Gastroesophageal sphincter (tissue), 4 donors: Measurements from ENCODE around the gene EXOC4. TPM values are rescaled to one million over a fixed set of nuclear protein-coding genes. Genes with fewer than 3 reads are reported as not detected.

Source experiments
- ATAC-seq: fragments of 150-250 bp; one replicate; pipeline ENCODE4 v1.9.1; 2016; ENCODE audit warnings: mild to moderate bottlenecking, moderate library complexity
- H3K27ac ChIP-seq, 4 donors: fragments of 200-600 bp; sonication (generic) in 3 of 4; 1 replicate in 3 of 4; 2 replicates in 1 of 4; pipeline ENCODE4 v1.5.1; 2016 to 2019
- H3K27me3 ChIP-seq: fragments of 200-600 bp; sonication (generic); one replicate; pipeline ENCODE4 v1.5.1; 2019
- H3K36me3 ChIP-seq, 2 donors: fragments of 200-600 bp; sonication (generic); one replicate each; pipeline ENCODE4 v1.5.1; 2019; ENCODE audit warnings: control low read depth in 1 of 2
- H3K4me1 ChIP-seq, 3 donors: fragments of 200-600 bp; sonication (generic); 1 replicate in 2 of 3; 2 replicates in 1 of 3; pipeline ENCODE4 v1.5.1; 2016 to 2019; ENCODE audit warnings: control low read depth in 2 of 3
- H3K4me3 ChIP-seq, 2 donors: fragments of 200-600 bp; sonication (generic); one replicate each; pipeline ENCODE4 v1.5.1; 2019; ENCODE audit warnings: mild to moderate bottlenecking in 1 of 2, moderate library complexity in 1 of 2
- H3K9me3 ChIP-seq, 3 donors: fragments of 200-600 bp; sonication (generic); one replicate each; pipeline ENCODE4 v1.5.1; 2017 to 2019; ENCODE audit warnings: control low read depth in 2 of 3
- CTCF ChIP-seq, 4 experiments: fragments of 200-600 bp in 2 of 4; fragments of 450-650 bp in 2 of 4; sonication (generic) in 1 of 4; IDR thresholded peaks; one replicate each; pipeline ENCODE4 v1.5.1; 2017 to 2019; ENCODE audit warnings: antibody characterized with exemption in 4 of 4, mild to moderate bottlenecking in 2 of 4, moderate library complexity in 2 of 4
- EP300 ChIP-seq: sonication (generic); formaldehyde crosslinking; IDR thresholded peaks from one replicate; pipeline ENCODE4 v1.6.1; 2017; ENCODE audit warnings: antibody characterized with exemption, mild to moderate bottlenecking
- POLR2A ChIP-seq, 2 donors: fragments of 450-650 bp; IDR thresholded peaks; one replicate each; pipeline ENCODE4 v1.6.1; 2017; ENCODE audit warnings: antibody characterized with exemption in 2 of 2, mild to moderate bottlenecking in 2 of 2, moderate library complexity in 1 of 2
- POLR2AphosphoS5 ChIP-seq: sonication (generic); formaldehyde crosslinking; IDR thresholded peaks from one replicate; pipeline ENCODE4 v1.6.1; 2017; ENCODE audit warnings: antibody characterized with exemption
- WGBS, 2 donors: methylation state at CpG; one replicate each; pipeline ENCODE4 v1.1.5; 2018; ENCODE audit warnings: low coverage in 1 of 2; 5-methylcytosine and 5-hydroxymethylcytosine counted together
- total RNA-seq, 4 donors: library from RNA; depleted of rRNA; stranded (reverse); fragments of >200 nt; gene quantifications; one replicate each; pipeline ENCODE4 v1.1.0, GENCODE V29; 2016

EXOC4 gene
- total RNA-seq, 4 donors from 2014 or later, result 46.3 to 85.8 (median 51.9) TPM

GRCh38 chr7:133963629-133964028 is 710.8 kb downstream of the EXOC4 start:
- H3K4me1 ChIP-seq, result no peaks in the 10 kb centered on the region
- 40 to 58% methylated on average over 2 of the region's 2 CpGs for WGBS, 2 donors
- H3K27ac ChIP-seq, result no peak overlapping the region
- no peaks in the 10 kb centered on the region for H3K27me3 ChIP-seq
- H3K9me3 ChIP-seq, result peaks cover 0 to 31% (median 0%) of the 10 kb centered on the region in 3 donors
- TF ChIP-seq EP300, result no peak
- TF ChIP-seq CTCF (IDR thresholded peaks at IDR 0.05), result no peak
- TF ChIP-seq POLR2A (IDR thresholded peaks at IDR 0.05), result no peak
- TF ChIP-seq POLR2AphosphoS5, result no peak
- H3K4me3 ChIP-seq, result no peak overlapping the region
- no peak for ATAC-seq
- H3K36me3 ChIP-seq, result no peaks in the 10 kb centered on the region

- no peaks in the 10 kb centered on the region for H3K36me3 ChIP-seq
- H3K4me1 ChIP-seq, result no peaks in the 10 kb centered on the region
- no peak overlapping the region for H3K27ac ChIP-seq
- no peaks in the 10 kb centered on the region for H3K27me3 ChIP-seq
- 70 to 82% methylated on average over 2 of the region's 2 CpGs for WGBS, 2 donors
- no peak overlapping the region for H3K4me3 ChIP-seq
- TF ChIP-seq POLR2AphosphoS5 (no peak), CTCF (IDR thresholded peaks at IDR 0.05) (no peak), EP300 (no peak), POLR2A (IDR thresholded peaks at IDR 0.05) (no peak)
- ATAC-seq, result no peak
- peaks cover 0 to 9% (median 0%) of the 10 kb centered on the region in 3 donors for H3K9me3 ChIP-seq
These were observed 718.7 kb downstream of the EXOC4 start for GRCh38 chr7:133971625-133972024.

GRCh38 chr7:133973710-133974109 is 720.8 kb downstream of the EXOC4 start:
- Histone ChIP-seq H3K4me1 (peaks cover 0 to 4% (median 0%) of the 10 kb centered on the region in 3 donors), H3K4me3 (no peak overlapping the region), H3K36me3 (no peaks in the 10 kb centered on the region), H3K9me3 (no peaks in the 10 kb centered on the region), H3K27ac (no peak overlapping the region), H3K27me3 (no peaks in the 10 kb centered on the region)
- ATAC-seq, result no peak
- no peak for TF ChIP-seq CTCF (IDR thresholded peaks at IDR 0.05)
- TF ChIP-seq EP300, result no peak
- TF ChIP-seq POLR2A (IDR thresholded peaks at IDR 0.05), result no peak
- TF ChIP-seq POLR2AphosphoS5, result no peak
- WGBS, 2 donors, result 89 to 95% methylated on average over 2 of the region's 2 CpGs

GRCh38 chr7:133975130-133975529 is 722.3 kb downstream of the EXOC4 start:
- Histone ChIP-seq H3K27ac (no peak overlapping the region), H3K27me3 (no peaks in the 10 kb centered on the region), H3K4me1 (peaks cover 0 to 4% (median 0%) of the 10 kb centered on the region in 3 donors), H3K36me3 (no peaks in the 10 kb centered on the region), H3K4me3 (no peak overlapping the region), H3K9me3 (no peaks in the 10 kb centered on the region)
- ATAC-seq, result no peak
- TF ChIP-seq POLR2AphosphoS5, result no peak
- no peak for TF ChIP-seq POLR2A (IDR thresholded peaks at IDR 0.05)

- H3K36me3 ChIP-seq, result no peaks in the 10 kb centered on the region
- no peak overlapping the region for H3K27ac ChIP-seq
- no peak overlapping the region for H3K4me3 ChIP-seq
- H3K27me3 ChIP-seq, result no peaks in the 10 kb centered on the region
- H3K4me1 ChIP-seq, result peaks cover 0 to 4% (median 0%) of the 10 kb centered on the region in 3 donors
- TF ChIP-seq EP300, result no peak
- no peak for TF ChIP-seq POLR2AphosphoS5
- TF ChIP-seq POLR2A (IDR thresholded peaks at IDR 0.05), result no peak
- ATAC-seq, result no peak
- H3K9me3 ChIP-seq, result no peaks in the 10 kb centered on the region
- 82 to 100% methylated on average over 1 of the region's 1 CpG for WGBS, 2 donors
These were observed 723.3 kb downstream of the EXOC4 start for GRCh38 chr7:133976140-133976539.

- no peaks in the 10 kb centered on the region for H3K9me3 ChIP-seq
- H3K27ac ChIP-seq, result no peak overlapping the region
- H3K27me3 ChIP-seq, result no peaks in the 10 kb centered on the region
- H3K4me3 ChIP-seq, result no peak overlapping the region
- no peaks in the 10 kb centered on the region for H3K36me3 ChIP-seq
- ATAC-seq, result no peak
- H3K4me1 ChIP-seq, result peaks cover 0 to 4% (median 0%) of the 10 kb centered on the region in 3 donors
- TF ChIP-seq CTCF (IDR thresholded peaks at IDR 0.05), result no peak
- no peak for TF ChIP-seq POLR2A (IDR thresholded peaks at IDR 0.05)
- no peak for TF ChIP-seq POLR2AphosphoS5
- 59 to 70% methylated on average over 4 of the region's 4 CpGs for WGBS, 2 donors
These were observed 724.8 kb downstream of the EXOC4 start for GRCh38 chr7:133977409-133978274.
